ENCODE results near the gene SLC26A2.

The SLC26A2 gene

DNA sequence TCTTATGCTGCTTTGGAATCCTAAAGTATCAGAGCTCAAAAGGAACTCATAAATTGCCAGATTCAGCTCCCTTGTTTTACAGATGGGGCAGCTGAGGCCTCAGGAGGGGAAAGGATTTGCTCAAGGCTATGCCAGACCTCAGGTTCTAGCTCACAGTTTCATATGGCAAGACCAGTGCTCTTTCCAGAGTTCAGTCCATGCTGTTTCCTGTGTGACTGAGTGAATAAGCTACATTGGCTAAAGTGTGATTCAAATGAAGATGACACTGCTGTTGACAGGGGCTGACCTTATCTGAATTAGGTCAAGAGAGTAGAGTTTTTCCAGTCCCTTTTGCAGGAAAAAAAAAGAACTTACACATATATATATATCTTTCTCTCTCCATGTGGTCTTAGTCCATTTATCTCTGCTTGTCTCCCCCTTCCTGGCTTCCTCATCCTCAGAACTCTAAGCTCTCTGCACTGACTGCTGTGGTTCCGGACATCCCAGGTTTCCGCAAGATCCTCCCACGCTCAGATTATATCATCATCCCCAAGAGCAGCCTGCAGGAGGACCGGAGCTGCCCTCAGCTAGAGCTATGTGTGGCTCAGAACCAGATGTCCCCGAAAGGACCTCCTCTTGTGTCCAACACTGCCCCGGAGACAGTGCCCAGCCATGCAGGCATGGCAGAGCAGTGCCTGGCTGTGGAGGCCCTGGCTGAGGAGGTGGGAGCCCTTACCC is 49.3 kb downstream of the SLC26A2 start:
- H3K27me3 Mint-ChIP-seq (ENCODE audit: low read depth) = no peaks in the 10 kb centered on the region
- H3K4me1 Mint-ChIP-seq = no peaks in the 10 kb centered on the region
- peaks cover 9% of the 10 kb centered on the region for H3K9me3 Mint-ChIP-seq
- no peak overlapping the region for H3K4me3 Mint-ChIP-seq
- H3K36me3 Mint-ChIP-seq (ENCODE audit: low read depth) = peaks cover 68% of the 10 kb centered on the region
- TF ChIP-seq, protein P1, sequence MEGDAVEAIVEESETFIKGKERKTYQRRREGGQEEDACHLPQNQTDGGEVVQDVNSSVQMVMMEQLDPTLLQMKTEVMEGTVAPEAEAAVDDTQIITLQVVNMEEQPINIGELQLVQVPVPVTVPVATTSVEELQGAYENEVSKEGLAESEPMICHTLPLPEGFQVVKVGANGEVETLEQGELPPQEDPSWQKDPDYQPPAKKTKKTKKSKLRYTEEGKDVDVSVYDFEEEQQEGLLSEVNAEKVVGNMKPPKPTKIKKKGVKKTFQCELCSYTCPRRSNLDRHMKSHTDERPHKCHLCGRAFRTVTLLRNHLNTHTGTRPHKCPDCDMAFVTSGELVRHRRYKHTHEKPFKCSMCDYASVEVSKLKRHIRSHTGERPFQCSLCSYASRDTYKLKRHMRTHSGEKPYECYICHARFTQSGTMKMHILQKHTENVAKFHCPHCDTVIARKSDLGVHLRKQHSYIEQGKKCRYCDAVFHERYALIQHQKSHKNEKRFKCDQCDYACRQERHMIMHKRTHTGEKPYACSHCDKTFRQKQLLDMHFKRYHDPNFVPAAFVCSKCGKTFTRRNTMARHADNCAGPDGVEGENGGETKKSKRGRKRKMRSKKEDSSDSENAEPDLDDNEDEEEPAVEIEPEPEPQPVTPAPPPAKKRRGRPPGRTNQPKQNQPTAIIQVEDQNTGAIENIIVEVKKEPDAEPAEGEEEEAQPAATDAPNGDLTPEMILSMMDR (IDR thresholded peaks at IDR 0.05; ENCODE audit: unreplicated experiment in 3 of 3) = no peak
- H3K27ac Mint-ChIP-seq = no peak overlapping the region

DNA sequence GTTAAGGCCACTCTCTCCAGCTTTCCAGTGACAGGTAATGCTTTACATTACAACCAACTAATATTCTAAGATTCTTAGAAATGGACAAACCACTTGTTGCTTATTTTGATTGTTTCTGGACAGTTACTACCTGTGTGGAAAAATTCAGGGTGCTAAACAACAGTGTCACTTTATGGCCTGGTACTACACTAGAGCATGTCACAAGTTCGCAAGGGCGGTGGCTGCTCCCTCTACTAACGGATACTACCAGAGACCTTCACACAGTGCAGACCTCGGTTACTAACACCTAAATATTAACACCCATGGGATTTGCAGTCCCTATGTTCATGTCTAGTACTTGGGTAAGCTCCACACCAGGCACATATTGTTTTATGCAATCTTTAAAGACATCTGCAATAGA is 53.4 kb downstream of the SLC26A2 start:
- no peaks in the 10 kb centered on the region for H3K4me1 Mint-ChIP-seq
- TF ChIP-seq, protein P1 (IDR thresholded peaks at IDR 0.05; ENCODE audit: unreplicated experiment in 3 of 3) = no peak

DNA sequence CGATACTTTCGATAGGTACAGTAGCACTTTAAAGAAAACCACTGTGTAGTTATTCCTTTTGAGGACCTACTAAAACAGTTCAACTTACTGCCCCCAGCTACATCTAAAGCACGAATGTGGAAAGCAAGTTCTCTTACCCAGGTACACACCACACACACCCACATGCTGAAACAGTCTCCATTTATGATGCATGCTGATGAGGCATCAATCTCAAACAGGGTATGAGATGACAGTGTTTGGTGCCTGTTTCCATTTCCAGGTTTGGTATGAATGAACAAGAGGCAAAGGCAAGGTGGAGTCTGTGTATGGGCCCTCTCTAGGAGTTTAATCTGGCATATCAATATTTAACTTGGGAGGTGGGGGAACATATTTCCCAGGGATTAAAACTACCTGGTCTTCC is 53.9 kb downstream of the SLC26A2 start:
- H3K4me3 Mint-ChIP-seq = no peak overlapping the region
- H3K4me1 Mint-ChIP-seq = no peaks in the 10 kb centered on the region
- H3K36me3 Mint-ChIP-seq (ENCODE audit: low read depth) = peaks cover 86% of the 10 kb centered on the region
- no peak overlapping the region for H3K27ac Mint-ChIP-seq
- no peaks in the 10 kb centered on the region for H3K27me3 Mint-ChIP-seq (ENCODE audit: low read depth)
- H3K9me3 Mint-ChIP-seq = peaks cover 24% of the 10 kb centered on the region
- TF ChIP-seq, protein P1 (IDR thresholded peaks at IDR 0.05; ENCODE audit: unreplicated experiment in 3 of 3) = no peak

More for the DNA sequence above, 53.4 kb downstream of the SLC26A2 start:
- Mint-ChIP-seq H3K27me3 (ENCODE audit: low read depth) (no peaks in the 10 kb centered on the region), H3K9me3 (peaks cover 24% of the 10 kb centered on the region), H3K27ac (no peak overlapping the region), H3K4me3 (no peak overlapping the region), H3K36me3 (ENCODE audit: low read depth) (peaks cover 81% of the 10 kb centered on the region)

DNA sequence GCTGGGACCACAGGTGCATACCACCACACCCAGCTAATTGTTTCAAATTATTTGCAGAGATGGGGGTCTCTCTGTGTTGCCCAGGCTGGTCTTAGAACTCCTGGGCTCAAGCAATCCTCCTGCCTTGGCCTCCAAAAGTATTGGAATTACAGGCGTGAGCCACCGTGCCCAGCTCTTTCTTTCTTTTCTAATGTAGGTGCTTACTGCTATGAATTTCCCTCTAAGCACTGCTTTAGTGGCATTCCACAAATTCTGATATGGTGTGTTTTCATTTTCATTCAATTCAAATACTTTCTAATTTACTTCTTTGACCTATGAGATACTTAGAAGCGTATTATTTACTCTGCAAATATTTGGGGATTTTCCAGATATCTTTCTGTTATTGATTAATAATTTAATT is 54.9 kb downstream of the SLC26A2 start:
- Mint-ChIP-seq H3K9me3 (peaks cover 24% of the 10 kb centered on the region), H3K4me1 (no peaks in the 10 kb centered on the region), H3K27me3 (ENCODE audit: low read depth) (no peaks in the 10 kb centered on the region), H3K36me3 (ENCODE audit: low read depth) (peaks cover 95% of the 10 kb centered on the region), H3K4me3 (no peak overlapping the region), H3K27ac (no peak overlapping the region)
- TF ChIP-seq, protein P1 (IDR thresholded peaks at IDR 0.05; ENCODE audit: unreplicated experiment in 3 of 3) = no peak

DNA sequence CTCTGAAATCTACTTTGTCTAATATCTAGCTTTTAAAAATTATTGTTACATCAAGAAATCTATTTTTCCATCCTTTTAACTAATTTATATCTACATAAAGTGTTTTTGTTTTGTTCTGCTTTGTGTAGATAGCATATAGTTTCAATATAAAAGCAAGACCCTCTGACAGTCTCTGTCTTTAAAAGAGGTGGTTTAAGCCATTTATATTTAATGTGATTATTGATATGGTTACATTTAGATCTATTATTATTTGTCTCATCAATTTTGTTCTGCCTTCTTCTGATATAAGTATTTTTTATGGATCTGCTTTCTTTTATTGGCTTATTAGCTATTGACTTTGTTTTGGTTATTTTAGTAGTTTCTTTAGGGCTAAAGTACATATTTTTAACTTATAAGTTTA is 56.0 kb downstream of the SLC26A2 start:
- H3K4me3 Mint-ChIP-seq = no peak overlapping the region
- peaks cover 24% of the 10 kb centered on the region for H3K9me3 Mint-ChIP-seq
- peaks cover 94% of the 10 kb centered on the region for H3K36me3 Mint-ChIP-seq (ENCODE audit: low read depth)
- H3K4me1 Mint-ChIP-seq = no peaks in the 10 kb centered on the region
- TF ChIP-seq, protein P1 (IDR thresholded peaks at IDR 0.05; ENCODE audit: unreplicated experiment in 3 of 3) = no peak
- no peak overlapping the region for H3K27ac Mint-ChIP-seq
- no peaks in the 10 kb centered on the region for H3K27me3 Mint-ChIP-seq (ENCODE audit: low read depth)

Data from nephron (organoid).